Neural progenitor cell (in vitro differentiated cells): ENCODE data around the gene KIF1B.

Experiments
- EZH2 ChIP-seq: fragments of 200-600 bp; sonication (generic); IDR thresholded peaks from 2 replicates; pipeline ENCODE4 v1.6.1; 2017; ENCODE audit warnings: antibody characterized with exemption, mild to moderate bottlenecking, moderate library complexity
- TF ChIP-seq, protein P1 (sequence below): fragments of 200-600 bp; sonication (generic); IDR thresholded peaks from 2 replicates; pipeline ENCODE4 v1.5.1; 2017; ENCODE audit warnings: antibody characterized with exemption, mild to moderate bottlenecking

- TF ChIP-seq EZH2 = no peak
- TF ChIP-seq, protein P1, sequence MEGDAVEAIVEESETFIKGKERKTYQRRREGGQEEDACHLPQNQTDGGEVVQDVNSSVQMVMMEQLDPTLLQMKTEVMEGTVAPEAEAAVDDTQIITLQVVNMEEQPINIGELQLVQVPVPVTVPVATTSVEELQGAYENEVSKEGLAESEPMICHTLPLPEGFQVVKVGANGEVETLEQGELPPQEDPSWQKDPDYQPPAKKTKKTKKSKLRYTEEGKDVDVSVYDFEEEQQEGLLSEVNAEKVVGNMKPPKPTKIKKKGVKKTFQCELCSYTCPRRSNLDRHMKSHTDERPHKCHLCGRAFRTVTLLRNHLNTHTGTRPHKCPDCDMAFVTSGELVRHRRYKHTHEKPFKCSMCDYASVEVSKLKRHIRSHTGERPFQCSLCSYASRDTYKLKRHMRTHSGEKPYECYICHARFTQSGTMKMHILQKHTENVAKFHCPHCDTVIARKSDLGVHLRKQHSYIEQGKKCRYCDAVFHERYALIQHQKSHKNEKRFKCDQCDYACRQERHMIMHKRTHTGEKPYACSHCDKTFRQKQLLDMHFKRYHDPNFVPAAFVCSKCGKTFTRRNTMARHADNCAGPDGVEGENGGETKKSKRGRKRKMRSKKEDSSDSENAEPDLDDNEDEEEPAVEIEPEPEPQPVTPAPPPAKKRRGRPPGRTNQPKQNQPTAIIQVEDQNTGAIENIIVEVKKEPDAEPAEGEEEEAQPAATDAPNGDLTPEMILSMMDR = peak; percentile 90
Measured at GRCh38 chr1:10430216-10431069, 220.1 kb downstream of the KIF1B start, which contains the start of gene CENPS.
